ENCODE data around the gene ATP5F1D.

DNA sequence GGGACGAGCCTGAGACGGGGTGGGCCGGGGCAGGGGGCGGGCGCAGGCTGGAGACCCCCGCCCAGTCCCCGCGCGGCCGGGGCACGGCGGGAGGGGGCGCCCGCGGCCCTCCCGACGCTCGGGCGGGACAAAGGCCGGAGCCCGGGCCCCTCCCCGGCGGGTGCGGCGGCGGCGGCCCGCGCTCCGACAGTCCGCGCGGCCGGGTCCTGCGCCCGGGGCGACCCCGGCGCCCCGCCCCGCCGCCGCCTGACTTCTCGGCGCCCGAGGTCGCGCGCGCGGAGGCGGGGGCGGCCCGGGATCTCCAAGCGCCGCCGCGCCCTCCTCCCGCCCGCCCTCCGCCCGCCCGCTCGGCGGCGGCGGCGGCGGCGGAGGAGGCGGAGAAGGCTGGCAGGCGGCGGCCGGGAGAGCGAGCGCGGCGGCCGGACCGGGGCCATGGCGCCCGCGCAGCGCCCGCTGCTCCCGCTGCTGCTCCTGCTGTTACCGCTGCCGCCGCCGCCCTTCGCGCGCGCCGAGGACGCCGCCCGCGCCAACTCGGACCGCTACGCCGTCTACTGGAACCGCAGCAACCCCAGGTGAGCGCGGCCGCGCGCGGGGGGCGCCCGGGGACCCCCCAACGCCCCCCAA, 44.3 kb downstream of the ATP5F1D start, which contains the start of gene EFNA2:
- TF ChIP-seq EZH2 (IDR thresholded peaks at IDR 0.05; ENCODE audit: low read depth, low read length, severe bottlenecking): no peak
- no peak for TF ChIP-seq POLR2A (IDR thresholded peaks at IDR 0.05; ENCODE audit: control extremely low read depth in 1 of 2, low read depth in 2 of 2, low read length in 2 of 2)
- TF ChIP-seq, protein P1, sequence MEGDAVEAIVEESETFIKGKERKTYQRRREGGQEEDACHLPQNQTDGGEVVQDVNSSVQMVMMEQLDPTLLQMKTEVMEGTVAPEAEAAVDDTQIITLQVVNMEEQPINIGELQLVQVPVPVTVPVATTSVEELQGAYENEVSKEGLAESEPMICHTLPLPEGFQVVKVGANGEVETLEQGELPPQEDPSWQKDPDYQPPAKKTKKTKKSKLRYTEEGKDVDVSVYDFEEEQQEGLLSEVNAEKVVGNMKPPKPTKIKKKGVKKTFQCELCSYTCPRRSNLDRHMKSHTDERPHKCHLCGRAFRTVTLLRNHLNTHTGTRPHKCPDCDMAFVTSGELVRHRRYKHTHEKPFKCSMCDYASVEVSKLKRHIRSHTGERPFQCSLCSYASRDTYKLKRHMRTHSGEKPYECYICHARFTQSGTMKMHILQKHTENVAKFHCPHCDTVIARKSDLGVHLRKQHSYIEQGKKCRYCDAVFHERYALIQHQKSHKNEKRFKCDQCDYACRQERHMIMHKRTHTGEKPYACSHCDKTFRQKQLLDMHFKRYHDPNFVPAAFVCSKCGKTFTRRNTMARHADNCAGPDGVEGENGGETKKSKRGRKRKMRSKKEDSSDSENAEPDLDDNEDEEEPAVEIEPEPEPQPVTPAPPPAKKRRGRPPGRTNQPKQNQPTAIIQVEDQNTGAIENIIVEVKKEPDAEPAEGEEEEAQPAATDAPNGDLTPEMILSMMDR (IDR thresholded peaks at IDR 0.05; ENCODE audit: control extremely low read depth in 1 of 3, insufficient read depth in 1 of 3, low read depth in 1 of 3, low read length in 3 of 3): peak in 1 of 3 experiments; percentile 16; a peak in 1 of 4 replicates
- no peak for TF ChIP-seq HDAC2 (IDR thresholded peaks at IDR 0.05; ENCODE audit: borderline replicate concordance in 1 of 2, low read depth in 2 of 2, low read length in 2 of 2)
- no peak for TF ChIP-seq SRF (IDR thresholded peaks at IDR 0.05; ENCODE audit: low read depth, low read length)
- TF ChIP-seq CREB1 (IDR thresholded peaks at IDR 0.05): no peak
- TF ChIP-seq ASH2L (IDR thresholded peaks at IDR 0.05; ENCODE audit: low read length): no peak

Data from H1 (cell line).